Right kidney (tissue), 1 donor: ENCODE results near the gene DOCK11.

Source experiments
- DNase-seq: peaks from one replicate; pipeline ENCODE4 v3.0.0-alpha.2; 2016

The DOCK11 gene

GRCh38 chrX:118534716-118535493, 39.3 kb downstream of the DOCK11 start:
- DNase-seq: no peak

DNA sequence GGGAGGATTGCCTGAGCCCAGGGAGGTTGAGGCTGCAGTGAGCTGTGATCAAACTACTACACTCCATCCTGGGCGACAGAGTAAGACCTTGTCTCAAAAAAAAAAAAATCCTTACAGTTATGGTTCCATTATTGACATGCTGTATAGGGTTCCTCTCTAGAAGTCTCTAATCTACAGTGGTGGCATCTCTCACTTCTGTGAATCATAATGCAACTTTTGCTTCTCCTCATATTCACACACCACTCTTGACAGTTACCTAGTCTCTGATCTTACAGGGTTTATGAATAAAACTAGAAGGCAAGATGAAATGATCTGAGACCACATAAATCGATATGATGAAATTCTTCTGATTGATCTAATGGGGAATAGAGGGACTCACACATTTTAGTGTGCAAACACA, 40.6 kb downstream of the DOCK11 start:
- DNase-seq: no peak

GRCh38 chrX:118536687-118537461, 41.3 kb downstream of the DOCK11 start:
- DNase-seq: no peak

- no peak for DNase-seq
These were observed 42.8 kb downstream of the DOCK11 start for GRCh38 chrX:118538386-118538785.

- no peak for DNase-seq
These were observed 44.7 kb downstream of the DOCK11 start for GRCh38 chrX:118540342-118540741.

DNA sequence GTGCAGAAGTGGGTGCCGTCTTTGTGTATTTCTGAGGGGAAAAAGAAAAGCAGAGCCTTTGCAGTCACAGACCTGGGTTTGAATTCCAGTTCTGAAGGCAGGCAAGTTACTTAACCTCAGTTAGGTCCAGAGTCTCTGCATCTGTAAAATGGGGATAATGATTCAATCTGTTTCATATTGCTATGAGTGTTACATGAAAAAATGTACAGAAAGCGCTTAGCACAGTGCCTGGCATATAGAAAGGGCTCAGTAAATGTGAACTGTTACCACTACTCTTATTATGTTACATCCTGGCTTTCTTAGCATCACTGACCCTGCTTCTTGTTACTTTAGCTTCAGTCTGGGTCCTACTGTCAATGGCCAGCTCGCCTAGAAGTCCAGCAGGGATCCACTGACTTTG, 45.9 kb downstream of the DOCK11 start:
- DNase-seq: no peak

DNA sequence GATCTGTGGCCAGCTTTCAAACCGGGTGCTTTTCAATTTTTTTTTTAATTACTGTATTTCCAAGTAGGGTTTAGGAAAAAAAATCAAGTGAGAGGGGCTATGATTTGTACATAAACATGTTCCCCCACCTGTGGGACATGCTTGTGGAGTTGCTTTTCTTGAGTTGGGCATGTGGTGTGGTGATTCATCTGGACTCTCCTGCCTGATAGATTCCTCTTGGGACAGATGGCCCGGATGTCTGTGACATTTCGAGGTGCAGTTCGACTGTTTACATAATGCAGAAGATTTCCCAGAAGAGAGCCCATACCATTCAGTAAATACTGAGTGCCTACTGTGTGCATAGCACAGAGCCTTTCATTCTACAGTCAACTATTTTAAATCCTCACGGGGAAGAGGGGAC, 49.9 kb downstream of the DOCK11 start:
- DNase-seq: no peak

DNA sequence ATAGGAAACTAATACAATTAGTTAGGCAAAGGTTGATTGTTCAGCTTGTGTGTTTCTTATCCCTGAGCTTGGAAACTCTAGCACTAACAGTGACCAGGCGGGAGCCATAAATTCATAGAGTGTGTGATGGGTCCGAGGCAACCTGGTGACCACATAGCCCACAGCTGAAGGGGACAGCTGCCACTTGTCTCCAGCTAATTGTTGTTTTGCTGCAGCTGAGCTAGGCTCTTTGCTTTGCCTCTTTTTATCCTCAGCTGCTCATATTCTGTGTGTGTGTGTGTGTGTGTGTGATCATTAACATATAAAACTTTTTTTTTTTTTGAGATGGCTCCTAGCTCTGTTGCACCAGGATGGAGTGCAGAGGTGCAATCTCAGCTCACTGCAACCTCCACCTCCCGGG, 53.2 kb downstream of the DOCK11 start:
- no peak for DNase-seq

DNA sequence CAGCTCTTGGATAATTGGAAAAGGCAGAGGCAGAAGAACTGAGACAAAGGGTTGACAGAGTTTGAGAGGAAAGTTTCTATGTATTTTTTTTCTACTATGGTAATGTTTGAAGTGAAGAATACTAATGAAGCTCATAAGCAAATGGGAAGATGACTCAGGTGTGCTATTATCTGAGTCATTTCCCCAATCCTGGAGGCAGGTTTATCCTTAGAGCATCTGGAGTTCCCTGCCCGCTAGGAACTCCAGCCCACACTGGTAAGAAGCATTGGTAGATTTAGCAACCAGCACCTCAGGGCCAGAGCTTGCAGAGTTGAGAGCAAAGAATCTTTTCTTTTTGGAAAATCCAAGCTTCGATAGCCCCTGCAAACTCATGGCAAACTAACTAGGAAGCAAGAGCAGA, 55.2 kb downstream of the DOCK11 start:
- DNase-seq: no peak

DNA sequence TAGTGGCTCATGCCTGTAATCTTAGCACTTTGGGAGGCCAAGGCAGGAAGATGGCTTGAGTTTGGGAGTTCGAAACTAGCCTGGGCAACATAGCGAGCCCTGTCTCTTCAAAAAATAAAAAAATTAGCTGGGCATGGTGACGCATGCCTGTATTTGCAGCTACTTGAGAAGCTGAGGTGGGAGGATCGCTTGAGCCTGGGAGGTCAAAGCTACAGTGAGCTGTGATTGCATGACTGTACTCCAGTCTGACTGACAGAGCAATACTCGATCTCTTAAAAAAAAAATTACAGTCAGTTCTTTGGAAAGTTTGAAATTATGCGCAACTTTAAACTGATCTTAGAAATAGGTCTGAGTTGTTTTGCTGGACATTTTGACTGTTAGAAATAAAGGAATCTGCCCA, 55.8 kb downstream of the DOCK11 start:
- DNase-seq: no peak

DNA sequence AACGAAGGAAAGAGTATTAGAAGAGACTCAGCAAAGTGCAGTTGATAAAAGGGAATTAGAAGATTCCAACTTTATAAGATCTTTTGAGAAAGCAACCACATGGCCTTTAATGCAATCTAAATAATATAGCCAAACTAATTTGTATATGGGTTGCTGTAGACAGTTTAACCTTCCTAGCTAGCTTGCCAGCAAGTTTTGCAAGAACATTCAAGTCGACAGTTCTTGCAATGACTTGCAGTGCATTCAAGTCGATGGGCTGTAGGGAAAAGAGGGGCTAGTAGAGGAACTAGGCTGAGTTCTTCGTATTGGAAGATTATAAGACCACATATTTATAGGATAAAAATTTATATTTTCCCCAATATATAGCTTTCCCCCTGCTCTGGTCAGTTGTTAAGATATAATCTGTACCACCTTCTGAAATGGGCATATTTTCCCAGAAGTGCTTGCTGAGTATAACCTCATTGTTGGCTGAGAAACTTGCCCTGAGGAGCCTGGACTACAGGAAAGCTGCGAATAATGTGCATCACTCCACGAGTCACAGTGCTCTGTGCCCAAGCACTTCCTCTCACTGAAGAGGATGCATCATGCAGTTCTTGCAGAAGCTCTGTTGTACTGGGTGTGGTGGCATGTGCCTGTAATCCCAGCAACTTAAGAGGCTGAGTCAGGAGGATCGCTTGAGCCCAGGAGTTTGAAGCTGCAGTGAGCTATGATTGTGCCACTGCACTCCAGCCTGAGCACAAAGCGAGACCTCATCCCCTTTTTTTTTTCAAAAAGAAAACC, 56.7 kb downstream of the DOCK11 start:
- no peak for DNase-seq

- no peak for DNase-seq
These were observed 57.6 kb downstream of the DOCK11 start for GRCh38 chrX:118553042-118553710.

- no peak for DNase-seq
These were observed 58.9 kb downstream of the DOCK11 start for GRCh38 chrX:118554511-118554910.

GRCh38 chrX:118558926-118559325, 63.3 kb downstream of the DOCK11 start:
- DNase-seq: no peak

GRCh38 chrX:118560489-118560888, 64.9 kb downstream of the DOCK11 start:
- DNase-seq: no peak

- DNase-seq: no peak
These were observed 67.1 kb downstream of the DOCK11 start for GRCh38 chrX:118562582-118563164.

GRCh38 chrX:118564498-118564897, 68.9 kb downstream of the DOCK11 start:
- DNase-seq: no peak

- DNase-seq: no peak
These were observed 70.2 kb downstream of the DOCK11 start for GRCh38 chrX:118565853-118566252.

GRCh38 chrX:118566359-118566758, 70.7 kb downstream of the DOCK11 start:
- DNase-seq: no peak

DNA sequence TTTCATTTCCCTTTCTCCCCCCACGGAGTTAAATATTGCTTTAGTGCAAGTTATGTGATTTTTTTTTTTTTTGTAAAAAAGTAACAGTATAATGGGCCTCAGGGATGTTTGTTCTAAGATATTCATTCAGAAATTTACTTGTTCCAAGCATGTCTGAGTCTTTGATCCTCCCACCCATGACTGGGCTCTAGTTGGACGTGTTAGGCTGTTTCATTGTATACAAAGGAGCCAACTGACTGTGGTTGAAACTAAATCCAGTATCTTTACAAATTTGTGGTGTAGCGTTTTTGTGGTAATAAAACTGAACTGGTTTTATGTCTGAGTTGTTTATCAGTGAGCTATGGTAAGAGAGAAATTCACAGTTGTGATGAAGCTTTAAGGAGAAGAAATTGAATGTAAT, 74.1 kb downstream of the DOCK11 start:
- DNase-seq: no peak

- no peak for DNase-seq
These were observed 74.6 kb downstream of the DOCK11 start for GRCh38 chrX:118570209-118570608.

GRCh38 chrX:118571836-118572235, 76.2 kb downstream of the DOCK11 start:
- DNase-seq: no peak
